MM.1S (cell line): ENCODE data around the gene PCMTD2.

ENCODE experiments used
- EZH2 ChIP-seq: fragments of 300-600 bp; sonication (generic); optimal IDR thresholded peaks from 2 replicates; pipeline ENCODE3; 2017; ENCODE audit warnings: low read depth, mild to moderate bottlenecking, antibody characterized with exemption, low read length, mixed read lengths
- EZH2phosphoT487 ChIP-seq: fragments of 300-600 bp; sonication (generic); IDR thresholded peaks from 2 replicates; pipeline ENCODE4 v1.6.1; 2018; ENCODE audit warnings: antibody characterized with exemption, low read length
- TF ChIP-seq, protein P1 (sequence below): fragments of 300-600 bp; sonication (generic); IDR thresholded peaks from 2 replicates; pipeline ENCODE4 v1.5.1; 2016; ENCODE audit warnings: antibody characterized with exemption, low read length, mixed read lengths

DNA sequence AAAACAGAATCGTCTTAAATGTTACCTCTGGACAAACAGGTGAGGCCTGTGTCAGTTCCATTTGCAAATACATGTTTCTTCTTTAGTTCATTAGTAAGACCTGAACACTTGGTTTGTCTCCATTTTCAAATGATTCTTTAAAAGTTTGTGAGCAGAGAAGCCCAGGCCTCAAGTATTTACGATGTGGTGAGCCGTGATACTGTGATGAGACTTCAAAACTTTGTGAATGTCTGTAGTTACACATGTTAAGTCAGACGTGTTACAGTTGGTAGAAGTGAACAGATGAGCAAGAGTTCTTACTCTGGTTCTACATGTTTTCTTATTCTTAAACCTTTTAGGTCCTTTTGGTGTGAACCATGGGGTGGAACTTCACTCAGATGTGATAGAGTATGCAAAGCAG lies 8.5 kb downstream of the PCMTD2 start:
- TF ChIP-seq, protein P1, sequence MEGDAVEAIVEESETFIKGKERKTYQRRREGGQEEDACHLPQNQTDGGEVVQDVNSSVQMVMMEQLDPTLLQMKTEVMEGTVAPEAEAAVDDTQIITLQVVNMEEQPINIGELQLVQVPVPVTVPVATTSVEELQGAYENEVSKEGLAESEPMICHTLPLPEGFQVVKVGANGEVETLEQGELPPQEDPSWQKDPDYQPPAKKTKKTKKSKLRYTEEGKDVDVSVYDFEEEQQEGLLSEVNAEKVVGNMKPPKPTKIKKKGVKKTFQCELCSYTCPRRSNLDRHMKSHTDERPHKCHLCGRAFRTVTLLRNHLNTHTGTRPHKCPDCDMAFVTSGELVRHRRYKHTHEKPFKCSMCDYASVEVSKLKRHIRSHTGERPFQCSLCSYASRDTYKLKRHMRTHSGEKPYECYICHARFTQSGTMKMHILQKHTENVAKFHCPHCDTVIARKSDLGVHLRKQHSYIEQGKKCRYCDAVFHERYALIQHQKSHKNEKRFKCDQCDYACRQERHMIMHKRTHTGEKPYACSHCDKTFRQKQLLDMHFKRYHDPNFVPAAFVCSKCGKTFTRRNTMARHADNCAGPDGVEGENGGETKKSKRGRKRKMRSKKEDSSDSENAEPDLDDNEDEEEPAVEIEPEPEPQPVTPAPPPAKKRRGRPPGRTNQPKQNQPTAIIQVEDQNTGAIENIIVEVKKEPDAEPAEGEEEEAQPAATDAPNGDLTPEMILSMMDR: no peak
- TF ChIP-seq EZH2 (no peak), EZH2phosphoT487 (no peak)
